Memory B cell (primary cell): ENCODE results near the gene AP4S1.
A peak's percentile ranks its signal among the peaks of the same experiment; 100 is the strongest.
"Not testable (repeated sequence)": the region's sequence is repeated elsewhere in the genome, so short reads cannot be mapped to it uniquely, and the experiment has no call there.

Experiments
- ATAC-seq: fragments of 150-1000 bp; cut with Tn5 transposase; 2 replicates; pipeline ENCODE4 v1.10.0; 2021; ENCODE audit warnings: low read depth, mild to moderate bottlenecking, moderate library complexity
- DNase-seq, 2 donors: peaks; one replicate each; pipeline ENCODE4 v3.0.0; 2022; ENCODE audit warnings: low spot score in 2 of 2
- H3K27ac Mint-ChIP-seq: one replicate; pipeline ENCODE4 v1.8.0; 2022; ENCODE audit warnings: mild to moderate bottlenecking, moderate library complexity, mixed read lengths
- H3K27me3 Mint-ChIP-seq: one replicate; pipeline ENCODE4 v1.8.0; 2022; ENCODE audit warnings: mixed read lengths
- H3K36me3 Mint-ChIP-seq: one replicate; pipeline ENCODE4 v1.8.0; 2022; ENCODE audit warnings: mild to moderate bottlenecking, mixed read lengths
- H3K4me1 Mint-ChIP-seq: one replicate; pipeline ENCODE4 v1.8.0; 2022; ENCODE audit warnings: mixed read lengths
- H3K4me3 Mint-ChIP-seq: one replicate; pipeline ENCODE4 v1.8.0; 2022; ENCODE audit warnings: mild to moderate bottlenecking, moderate library complexity, mixed read lengths
- H3K9me3 Mint-ChIP-seq: one replicate; pipeline ENCODE4 v1.8.0; 2022; ENCODE audit warnings: mixed read lengths

AP4S1 gene

DNA sequence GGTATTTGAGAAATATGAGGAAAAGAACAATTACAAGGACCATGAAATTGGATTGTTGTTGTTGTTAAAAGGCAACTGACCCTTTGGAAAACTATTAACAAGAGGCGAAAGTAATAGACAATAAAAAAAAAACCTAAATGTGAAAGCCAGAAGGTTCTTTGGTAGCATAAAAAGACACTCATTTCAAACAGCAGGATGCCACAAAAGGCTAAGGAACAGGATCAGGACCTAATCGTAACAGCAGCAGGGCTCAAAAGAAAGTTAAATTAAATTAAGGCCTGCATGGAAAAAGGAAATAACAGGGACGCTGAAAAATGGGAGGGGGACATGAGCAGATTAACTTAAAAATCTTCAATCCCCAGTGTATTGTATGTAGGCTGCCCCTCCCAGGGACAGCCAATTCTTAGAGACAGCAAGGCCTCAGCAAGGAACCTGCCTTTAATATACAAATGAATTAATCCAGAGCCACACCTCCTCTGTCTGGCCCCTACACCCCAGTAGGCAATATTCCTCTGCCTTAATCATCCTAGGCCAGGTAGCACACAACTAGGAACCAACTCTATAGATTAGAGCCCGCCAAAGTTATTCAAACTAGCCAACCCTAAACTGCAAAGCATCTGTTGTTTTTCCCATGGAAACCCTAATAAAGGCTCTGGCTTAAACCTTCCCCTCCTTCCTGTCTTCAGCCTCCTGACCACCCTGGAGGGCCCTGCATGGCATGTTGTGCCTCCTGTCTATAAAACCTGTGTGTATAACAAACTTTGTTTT, 28.4 kb upstream of the AP4S1 start:
- ATAC-seq (no peak), DNase-seq (no peak)
- H3K4me3 Mint-ChIP-seq = no peak overlapping the region
- H3K27me3 Mint-ChIP-seq = no peaks in the 10 kb centered on the region
- peaks cover 21% of the 10 kb centered on the region for H3K36me3 Mint-ChIP-seq
- no peak overlapping the region for H3K27ac Mint-ChIP-seq
- H3K9me3 Mint-ChIP-seq = peaks cover 4% of the 10 kb centered on the region
- peaks cover 14% of the 10 kb centered on the region for H3K4me1 Mint-ChIP-seq

DNA sequence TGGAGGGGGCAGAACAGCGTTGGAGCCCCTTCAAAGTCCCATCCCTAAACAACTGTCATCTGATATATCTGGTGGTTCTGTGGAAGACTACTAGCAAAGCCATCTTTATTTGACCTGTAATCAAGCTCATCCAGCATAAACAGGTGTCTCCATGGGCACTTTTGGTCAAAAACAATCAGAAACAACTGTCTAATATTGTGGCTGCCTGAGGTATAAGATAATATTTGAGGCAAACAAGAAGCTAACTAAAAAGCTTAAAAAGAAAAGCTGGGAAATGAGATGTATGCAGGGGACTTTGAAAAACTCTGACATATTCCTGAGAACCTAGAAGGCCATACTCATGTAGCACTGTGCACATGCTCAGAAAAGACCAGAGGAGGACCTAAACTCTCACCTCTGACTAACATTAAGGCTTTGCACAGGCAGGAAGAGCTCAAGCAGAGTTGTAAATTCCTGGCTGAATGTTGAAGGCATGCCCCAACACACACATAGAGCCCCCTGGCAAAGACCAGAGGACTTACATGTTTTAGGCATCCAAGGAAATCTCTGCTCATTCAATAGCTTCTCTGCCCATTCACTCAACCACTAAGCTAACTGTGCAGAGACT, 27.2 kb upstream of the AP4S1 start:
- Mint-ChIP-seq H3K4me1 (peaks cover 17% of the 10 kb centered on the region), H3K4me3 (no peak overlapping the region), H3K9me3 (peaks cover 4% of the 10 kb centered on the region), H3K36me3 (peaks cover 25% of the 10 kb centered on the region), H3K27ac (no peak overlapping the region), H3K27me3 (no peaks in the 10 kb centered on the region)
- ATAC-seq (no peak), DNase-seq (no peak)

DNA sequence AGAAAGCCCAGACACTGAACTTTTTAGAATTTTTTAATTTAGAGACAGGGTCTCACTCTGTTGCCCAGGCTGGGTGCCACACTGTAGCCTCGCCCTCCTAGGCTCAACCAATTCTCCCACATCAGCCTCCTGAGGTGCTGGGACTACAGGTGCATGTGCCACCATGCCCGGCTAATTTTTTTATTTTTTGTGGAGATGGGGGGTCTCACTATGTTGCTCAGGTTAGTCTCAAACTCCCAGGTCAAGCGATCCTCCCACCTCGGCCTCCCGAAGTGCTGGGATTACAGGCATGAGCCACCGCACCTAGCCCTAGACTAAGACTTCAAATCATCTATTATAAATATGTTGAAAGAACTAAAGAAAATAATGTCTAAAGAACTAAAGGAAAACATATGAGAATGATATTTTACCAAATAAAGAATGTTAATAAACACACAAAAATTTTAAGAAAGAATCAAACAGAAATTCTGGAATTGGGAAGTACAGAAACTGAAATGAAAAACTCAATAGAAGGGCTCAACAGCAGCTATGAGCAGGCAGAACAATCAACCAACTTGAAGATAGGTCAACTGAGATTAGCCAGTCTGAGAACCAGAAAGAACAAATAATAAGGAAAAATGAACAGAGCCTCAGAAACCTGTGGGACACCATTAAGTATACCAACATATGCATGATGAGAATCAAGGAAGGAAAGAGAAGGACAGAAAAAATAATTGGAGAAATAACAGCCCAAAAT, 26.2 kb upstream of the AP4S1 start:
- H3K27ac Mint-ChIP-seq = no peak overlapping the region
- H3K4me1 Mint-ChIP-seq = peaks cover 17% of the 10 kb centered on the region
- DNase-seq = no peak
- peaks cover 4% of the 10 kb centered on the region for H3K9me3 Mint-ChIP-seq
- no peak overlapping the region for H3K4me3 Mint-ChIP-seq
- ATAC-seq = no peak
- H3K36me3 Mint-ChIP-seq = peaks cover 27% of the 10 kb centered on the region
- H3K27me3 Mint-ChIP-seq = no peaks in the 10 kb centered on the region

DNA sequence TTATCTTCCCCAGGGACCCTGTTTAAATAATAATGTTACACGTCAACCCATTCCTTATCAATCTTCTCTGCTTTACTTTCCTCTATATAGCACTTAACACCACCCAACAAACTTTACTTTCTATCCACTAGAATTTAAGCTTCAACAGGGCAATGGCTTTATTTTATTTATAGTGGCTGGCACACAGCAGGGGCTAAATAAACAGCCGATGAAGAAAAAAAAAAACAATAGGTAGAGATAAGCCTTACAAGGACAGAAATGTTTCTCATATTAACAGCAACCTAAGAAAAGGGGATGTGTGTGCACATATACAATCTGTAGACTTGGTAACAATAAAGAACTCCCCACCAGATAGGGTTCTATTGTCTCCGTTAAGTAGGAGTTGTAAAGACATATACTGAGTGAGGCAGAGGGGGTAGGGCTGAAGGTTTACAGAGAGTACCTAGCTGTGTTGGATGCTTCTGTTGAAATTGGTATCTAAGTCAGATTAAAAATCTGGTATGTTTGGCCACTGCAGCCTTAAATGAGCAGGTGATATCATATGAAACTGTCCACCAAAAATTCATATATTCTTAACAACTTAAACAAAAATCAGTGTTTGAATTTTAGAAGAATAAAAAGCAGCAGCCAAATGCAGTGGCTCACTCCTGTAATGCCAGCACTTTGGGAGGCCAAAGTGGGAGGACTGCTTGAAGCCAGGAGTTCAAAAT, 24.7 kb upstream of the AP4S1 start:
- H3K27me3 Mint-ChIP-seq = no peaks in the 10 kb centered on the region

DNA sequence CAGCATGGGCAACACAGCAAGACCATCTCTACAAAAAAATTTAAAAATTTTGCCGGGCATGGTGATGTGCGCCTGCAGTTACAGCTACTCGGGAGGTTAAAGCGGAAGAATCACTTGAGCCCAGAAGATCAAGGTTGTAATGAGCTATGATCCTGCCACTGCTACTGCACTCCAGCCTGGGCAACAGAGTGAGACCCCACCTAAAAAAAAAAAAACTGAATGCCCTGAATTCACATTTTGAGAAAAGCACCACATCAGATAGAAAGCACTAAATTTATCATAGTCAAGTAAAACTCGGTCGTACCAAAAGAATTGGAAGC, 24.1 kb upstream of the AP4S1 start:
- Mint-ChIP-seq H3K27me3 (no peaks in the 10 kb centered on the region), H3K36me3 (peaks cover 33% of the 10 kb centered on the region), H3K4me1 (peaks cover 9% of the 10 kb centered on the region), H3K27ac (no peak overlapping the region), H3K4me3 (no peak overlapping the region), H3K9me3 (peaks cover 4% of the 10 kb centered on the region)
- DNase-seq (no peak), ATAC-seq (no peak)

More for the DNA sequence above, 24.7 kb upstream of the AP4S1 start:
- H3K9me3 Mint-ChIP-seq = peaks cover 4% of the 10 kb centered on the region
- no peak overlapping the region for H3K27ac Mint-ChIP-seq
- H3K4me1 Mint-ChIP-seq = peaks cover 9% of the 10 kb centered on the region
- ATAC-seq (no peak), DNase-seq (no peak)
- H3K4me3 Mint-ChIP-seq = no peak overlapping the region
- peaks cover 33% of the 10 kb centered on the region for H3K36me3 Mint-ChIP-seq

DNA sequence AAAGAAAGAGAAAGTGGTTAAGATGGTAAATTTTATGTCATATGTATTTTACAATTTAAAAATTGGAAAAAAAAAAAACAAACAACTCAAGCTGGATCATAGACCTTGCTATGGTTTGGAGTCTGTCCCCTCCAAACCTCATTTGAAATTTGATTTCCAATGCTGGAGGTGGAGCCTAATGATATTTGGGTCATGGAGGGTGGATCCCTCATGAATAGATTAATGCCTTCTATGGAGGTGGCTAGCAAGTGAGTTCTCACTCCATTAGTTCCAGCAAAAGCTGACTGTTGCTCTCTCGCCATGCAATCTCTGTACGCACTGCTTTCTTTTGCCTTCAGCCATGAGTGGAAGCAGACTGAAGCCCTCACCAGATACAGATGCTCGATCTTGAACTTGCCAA, 22.2 kb upstream of the AP4S1 start:
- Mint-ChIP-seq H3K9me3 (peaks cover 4% of the 10 kb centered on the region), H3K36me3 (peaks cover 29% of the 10 kb centered on the region), H3K4me3 (no peak overlapping the region), H3K27ac (peak overlapping the region; percentile 17), H3K4me1 (peaks cover 9% of the 10 kb centered on the region), H3K27me3 (no peaks in the 10 kb centered on the region)
- DNase-seq = no peak
- ATAC-seq = no peak

DNA sequence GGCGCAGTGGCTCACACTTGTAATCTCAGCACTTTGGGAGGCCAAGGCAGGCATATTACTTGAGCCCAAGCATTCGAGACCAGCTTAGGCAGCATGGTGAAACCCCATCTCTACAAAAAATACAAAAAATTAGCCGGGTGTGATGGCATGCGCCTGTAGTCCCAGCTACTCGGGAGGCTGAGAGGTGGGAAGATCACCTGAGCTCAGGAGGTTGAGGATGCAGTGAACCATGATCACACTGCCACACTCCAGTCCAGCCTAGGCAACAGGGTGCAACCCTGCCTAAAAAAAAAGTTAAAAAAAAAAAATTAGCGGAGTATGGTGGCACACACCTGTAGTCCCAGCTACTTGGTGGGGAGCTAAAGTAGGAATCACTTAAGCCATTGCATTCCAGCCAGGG, 21.4 kb upstream of the AP4S1 start:
- ATAC-seq, H3K27ac Mint-ChIP-seq: not testable (repeated sequence)
- H3K36me3 Mint-ChIP-seq = peaks cover 26% of the 10 kb centered on the region

DNA sequence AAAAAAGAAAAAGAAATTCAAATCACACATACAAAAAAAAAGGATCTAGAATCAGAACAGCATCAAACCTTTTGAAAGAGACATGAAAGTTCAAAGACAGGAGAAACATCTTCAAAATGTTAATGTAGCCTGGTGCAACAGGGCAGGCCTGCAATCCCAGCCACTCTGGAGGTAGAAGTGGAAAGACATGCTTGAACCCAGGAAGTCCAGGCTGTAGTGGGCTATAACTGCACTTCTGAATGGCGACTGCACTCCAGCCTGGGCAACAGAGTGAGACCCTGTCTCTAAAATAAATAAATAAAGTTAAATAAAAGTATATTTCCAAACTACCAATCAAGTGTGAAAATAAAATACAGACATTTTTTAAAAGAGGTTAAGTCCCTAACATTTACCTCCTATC, 18.7 kb upstream of the AP4S1 start:
- Mint-ChIP-seq H3K27ac (peak overlapping the region; percentile 80), H3K9me3 (no peaks in the 10 kb centered on the region), H3K36me3 (peaks cover 13% of the 10 kb centered on the region), H3K4me3 (no peak overlapping the region), H3K4me1 (peaks cover 5% of the 10 kb centered on the region), H3K27me3 (no peaks in the 10 kb centered on the region)
- DNase-seq (no peak), ATAC-seq (no peak)

More for the DNA sequence above, 21.4 kb upstream of the AP4S1 start:
- H3K27me3 Mint-ChIP-seq, H3K4me3 Mint-ChIP-seq, H3K9me3 Mint-ChIP-seq, H3K4me1 Mint-ChIP-seq, DNase-seq: not testable (repeated sequence)

DNA sequence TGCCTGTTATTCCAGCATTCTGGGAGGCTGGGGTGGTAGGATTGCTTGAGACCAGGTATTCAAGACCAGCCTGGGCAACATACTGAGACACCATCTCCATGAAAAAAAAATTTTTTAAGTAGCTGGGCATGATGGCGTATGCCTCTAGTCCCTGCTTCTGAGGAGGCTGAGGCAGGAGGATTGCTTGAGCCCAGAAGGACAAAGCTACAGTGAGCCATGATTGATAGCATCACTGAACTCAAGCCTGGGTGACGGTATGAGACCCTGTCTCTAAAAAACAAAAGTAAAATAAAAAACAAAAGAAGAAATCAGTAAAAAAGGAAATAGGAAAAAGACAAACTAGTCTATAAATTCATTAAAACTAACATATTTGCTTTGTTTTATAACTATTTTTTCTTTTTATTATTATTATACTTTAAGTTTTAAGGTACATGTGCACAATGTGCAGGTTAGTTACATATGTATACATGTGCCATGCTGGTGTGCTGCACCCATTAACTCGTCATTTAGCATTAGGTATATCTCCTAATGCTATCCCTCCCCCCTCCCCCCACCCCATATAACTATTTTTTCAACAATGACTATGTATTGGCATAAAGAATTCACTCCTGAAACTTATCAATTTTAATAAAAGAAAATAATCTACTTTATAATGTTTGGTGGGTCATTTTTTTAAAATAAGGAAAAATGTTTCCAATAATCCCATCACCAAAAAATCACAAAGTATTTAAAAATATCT, 15.4 kb upstream of the AP4S1 start:
- Mint-ChIP-seq H3K36me3 (peaks cover 14% of the 10 kb centered on the region), H3K27me3 (no peaks in the 10 kb centered on the region), H3K4me3 (no peak overlapping the region), H3K9me3 (no peaks in the 10 kb centered on the region), H3K4me1 (peaks cover 2% of the 10 kb centered on the region), H3K27ac (no peak overlapping the region)
- DNase-seq = no peak
- no peak for ATAC-seq

DNA sequence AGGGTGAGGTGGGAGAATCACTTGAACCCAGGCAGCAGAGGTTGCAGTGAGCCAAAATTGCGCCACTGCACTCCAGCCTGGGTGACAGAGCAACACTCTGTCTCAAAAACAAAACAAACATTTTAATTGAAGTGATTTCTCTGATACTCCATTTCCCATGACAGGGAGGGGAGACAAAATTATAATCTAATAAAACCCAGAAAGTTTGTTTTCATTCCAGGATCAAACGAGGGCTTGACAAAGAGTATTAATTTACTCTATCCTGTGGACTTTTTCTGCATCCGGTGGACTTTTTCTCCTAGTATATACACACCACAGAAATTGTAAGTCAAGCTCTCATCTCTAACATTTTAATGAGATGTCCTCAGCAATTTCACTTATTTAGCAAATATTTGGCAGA, 14.5 kb upstream of the AP4S1 start:
- no peak for ATAC-seq
- DNase-seq = no peak
- no peak overlapping the region for H3K27ac Mint-ChIP-seq
- peaks cover 5% of the 10 kb centered on the region for H3K4me1 Mint-ChIP-seq
- no peaks in the 10 kb centered on the region for H3K27me3 Mint-ChIP-seq
- H3K36me3 Mint-ChIP-seq = peaks cover 11% of the 10 kb centered on the region
- H3K4me3 Mint-ChIP-seq = no peak overlapping the region
- no peaks in the 10 kb centered on the region for H3K9me3 Mint-ChIP-seq

DNA sequence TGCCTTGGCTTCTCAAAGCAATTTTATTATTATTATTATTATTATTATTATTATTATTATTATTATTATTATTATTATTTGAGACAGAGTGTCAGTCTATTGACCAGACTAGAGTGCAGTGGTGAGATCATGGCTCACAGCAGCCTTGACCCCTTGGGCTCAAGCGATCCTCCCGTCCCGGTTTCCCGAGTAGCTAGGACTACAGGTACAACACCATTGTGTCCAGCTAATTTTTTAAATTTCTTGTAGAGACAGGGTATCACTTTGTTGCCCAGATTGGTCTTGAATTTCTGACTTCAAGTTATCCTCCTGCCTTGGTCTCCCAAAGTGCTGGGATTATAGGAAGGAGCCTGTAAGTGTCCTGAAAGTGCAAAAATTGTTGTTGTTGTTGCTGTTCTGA, 11.6 kb upstream of the AP4S1 start:
- peaks cover 10% of the 10 kb centered on the region for H3K36me3 Mint-ChIP-seq
- peaks cover 2% of the 10 kb centered on the region for H3K4me1 Mint-ChIP-seq
- ATAC-seq (no peak), DNase-seq (no peak)
- no peaks in the 10 kb centered on the region for H3K9me3 Mint-ChIP-seq
- H3K27ac Mint-ChIP-seq = no peak overlapping the region
- no peaks in the 10 kb centered on the region for H3K27me3 Mint-ChIP-seq
- no peak overlapping the region for H3K4me3 Mint-ChIP-seq

DNA sequence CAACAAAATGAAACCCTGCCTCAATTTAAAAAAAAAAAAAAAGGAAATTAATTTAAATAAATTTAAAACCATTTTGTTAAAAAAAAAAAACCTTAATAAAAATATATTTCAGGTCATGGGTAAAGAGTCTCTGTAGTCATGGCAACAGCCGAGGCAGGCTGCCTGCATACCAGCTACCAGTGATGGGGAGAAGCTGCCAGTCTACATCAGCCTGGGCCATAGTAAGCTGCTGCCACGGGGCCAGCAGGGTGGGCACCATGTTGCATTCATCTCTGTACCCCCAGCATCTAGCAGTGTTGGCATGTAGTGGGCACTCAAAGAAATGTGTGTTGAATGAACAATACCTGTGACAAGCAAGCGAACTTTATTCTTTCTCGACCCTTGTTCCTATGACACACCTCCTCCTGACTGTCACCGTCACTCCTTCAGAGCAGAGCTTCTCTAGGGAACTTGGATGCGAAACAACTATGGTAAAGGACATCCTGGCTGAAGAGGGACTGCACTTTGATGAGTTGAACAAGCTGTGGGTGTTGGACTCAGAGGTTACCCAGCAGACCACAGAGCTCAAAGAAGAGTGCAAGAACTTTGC, 7.3 kb upstream of the AP4S1 start:
- Mint-ChIP-seq H3K36me3 (peaks cover 7% of the 10 kb centered on the region), H3K27ac (no peak overlapping the region), H3K4me3 (no peak overlapping the region), H3K27me3 (no peaks in the 10 kb centered on the region), H3K4me1 (peaks cover 6% of the 10 kb centered on the region), H3K9me3 (no peaks in the 10 kb centered on the region)
- ATAC-seq = no peak
- no peak for DNase-seq

DNA sequence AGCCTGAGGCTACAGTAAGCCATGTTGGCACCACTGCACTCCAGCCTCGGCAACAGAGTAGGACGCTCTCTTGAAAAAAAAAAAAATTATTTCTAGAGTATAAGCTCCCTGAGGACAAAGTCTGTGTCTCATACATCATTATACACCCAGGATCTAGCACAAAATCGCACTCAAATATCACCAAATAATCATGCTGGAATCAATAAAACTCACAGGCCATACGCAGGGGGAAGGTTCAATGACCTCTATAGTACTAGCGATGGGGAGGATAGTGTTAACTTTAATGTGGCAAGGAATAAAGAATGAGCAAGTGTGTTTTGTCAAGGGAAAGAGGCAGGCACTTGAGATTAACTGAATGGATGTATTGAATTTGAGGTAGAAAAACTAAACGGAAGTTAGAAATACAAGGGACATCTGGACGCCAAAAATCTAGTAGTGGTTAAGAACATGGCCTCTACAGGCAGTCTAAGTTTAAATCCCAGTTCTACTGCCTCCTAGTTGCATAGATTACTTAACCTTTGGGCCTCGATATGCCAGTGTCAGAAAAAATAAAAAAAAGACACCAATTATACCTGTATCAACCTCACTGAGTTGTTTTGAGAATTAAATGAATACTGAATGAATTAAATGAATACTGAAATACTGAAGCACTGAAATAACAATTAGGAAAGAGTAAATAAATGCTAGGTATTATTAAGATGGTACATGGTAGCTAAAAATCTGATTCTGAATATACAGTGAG, 4.4 kb upstream of the AP4S1 start:
- peaks cover 19% of the 10 kb centered on the region for H3K4me1 Mint-ChIP-seq
- no peaks in the 10 kb centered on the region for H3K9me3 Mint-ChIP-seq

More for the DNA sequence above, 4.4 kb upstream of the AP4S1 start:
- no peak for DNase-seq
- Mint-ChIP-seq H3K27ac (no peak overlapping the region), H3K27me3 (no peaks in the 10 kb centered on the region), H3K36me3 (peaks cover 7% of the 10 kb centered on the region), H3K4me3 (no peak overlapping the region)
- ATAC-seq = no peak
